Omental fat pad (tissue), 4 donors: ENCODE data around the gene AQP2. TPM values are rescaled to one million over a fixed set of nuclear protein-coding genes. Genes with fewer than 3 reads are reported as not detected.

Source experiments
- total RNA-seq, 4 donors: library from RNA; depleted of rRNA; stranded (reverse); fragments of >200 nt; gene quantifications; one replicate each; pipeline ENCODE4 v1.1.0, GENCODE V29; 2016

AQP2 gene
- total RNA-seq, 4 donors from 2014 or later, result not detected

Other genes starting within 250 kb of the AQP2 start
- gene FMNL3, start 243.3 kb upstream of the AQP2 start, total RNA-seq, result 10 to 100 TPM in 3 of 4 donors, 1 to 10 TPM in 1; 5.7 to 28.8 (median 22.1) TPM
- 100 to 1,000 TPM; 337 to 481 (median 397) TPM for gene TMBIM6, start 209.2 kb upstream of the AQP2 start, total RNA-seq
- 10 to 100 TPM; 14.2 to 20.3 (median 17.6) TPM for gene NCKAP5L, start 122.3 kb upstream of the AQP2 start, total RNA-seq
- 1 to 10 TPM; 1.9 to 3.5 (median 2.8) TPM for gene BCDIN3D, start 107.6 kb upstream of the AQP2 start, total RNA-seq
- gene FAIM2, start 46.8 kb upstream of the AQP2 start, total RNA-seq, result 1 to 10 TPM in 3 of 4 donors, under 1 TPM in 1; 0.36 to 6.1 (median 3.1) TPM
- gene AQP5, start 11.1 kb downstream of the AQP2 start, total RNA-seq, result not detected
- under 1 TPM in 1 of 4 donors, not detected in 3; 0.56 TPM for gene AQP6, start 22.2 kb downstream of the AQP2 start, total RNA-seq
- gene RACGAP1, start 74.8 kb downstream of the AQP2 start, total RNA-seq, result 10 to 100 TPM in 2 of 4 donors, 1 to 10 TPM in 2; 5.2 to 15.3 (median 8.5) TPM
- 1 to 10 TPM in 3 of 4 donors, under 1 TPM in 1; 0.69 to 3.8 (median 1.4) TPM for gene ASIC1, start 106.9 kb downstream of the AQP2 start, total RNA-seq
- 10 to 100 TPM; 47.7 to 80.8 (median 57.3) TPM for gene SMARCD1, start 134.6 kb downstream of the AQP2 start, total RNA-seq
- 1,000 to 10,000 TPM in 3 of 4 donors, 100 to 1,000 TPM in 1; 689 to 2,989 (median 2,080) TPM for gene GPD1, start 153.3 kb downstream of the AQP2 start, total RNA-seq
- 100 to 1,000 TPM in 1 of 4 donors, 10 to 100 TPM in 3; 67.3 to 125 (median 88.1) TPM for gene COX14, start 161.5 kb downstream of the AQP2 start, total RNA-seq
- gene CERS5, start 216.6 kb downstream of the AQP2 start, total RNA-seq, result 10 to 100 TPM; 20.0 to 27.6 (median 24.6) TPM